Dedifferentiated amniotic fluid mesenchymal stem cell (primary cell): ENCODE data around the gene CELF4.

Experiments used
- DNase-seq: peaks from one replicate; pipeline ENCODE4 v3.0.0-alpha.2; 2016; ENCODE audit errors: extremely low spot score

CELF4 gene

DNA sequence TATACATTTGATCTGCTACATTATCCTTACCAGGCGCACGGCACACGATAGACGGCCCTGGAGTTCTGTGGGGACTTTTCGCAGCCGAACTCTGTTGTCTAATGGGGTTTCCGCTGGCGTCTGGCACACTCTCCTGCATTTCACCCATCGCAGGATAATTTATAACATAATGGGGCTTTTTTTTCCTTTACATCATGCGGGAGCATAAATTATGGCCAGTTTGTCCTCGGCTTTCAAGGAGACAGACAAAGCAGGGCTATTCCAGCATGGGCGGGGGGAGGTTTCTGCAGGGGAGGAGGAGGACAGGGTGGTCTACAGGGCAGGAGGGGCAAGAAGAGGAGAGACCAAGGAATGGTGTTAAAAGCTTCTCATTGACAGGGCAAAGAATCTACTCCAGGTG lies 279.8 kb downstream of the CELF4 start:
- no peak for DNase-seq

DNA sequence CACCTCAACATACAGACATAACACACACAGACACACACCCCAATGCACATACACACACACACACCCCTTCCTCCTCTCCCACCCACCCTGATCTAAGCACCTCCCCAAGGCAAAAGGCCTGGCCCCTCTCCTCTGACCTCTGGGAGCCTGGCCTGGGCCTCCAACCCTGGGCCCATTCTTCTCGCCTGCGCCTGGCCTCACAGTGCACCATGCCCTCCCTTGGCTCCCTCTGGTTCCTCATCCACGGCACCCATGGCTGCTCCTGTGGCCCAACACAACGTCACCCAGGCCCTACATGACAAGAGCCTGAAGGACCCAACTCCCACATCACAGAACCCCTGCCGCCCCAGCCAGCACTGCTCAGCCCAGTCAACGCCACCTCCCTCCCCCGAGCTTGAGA lies 281.3 kb downstream of the CELF4 start:
- DNase-seq: no peak

DNA sequence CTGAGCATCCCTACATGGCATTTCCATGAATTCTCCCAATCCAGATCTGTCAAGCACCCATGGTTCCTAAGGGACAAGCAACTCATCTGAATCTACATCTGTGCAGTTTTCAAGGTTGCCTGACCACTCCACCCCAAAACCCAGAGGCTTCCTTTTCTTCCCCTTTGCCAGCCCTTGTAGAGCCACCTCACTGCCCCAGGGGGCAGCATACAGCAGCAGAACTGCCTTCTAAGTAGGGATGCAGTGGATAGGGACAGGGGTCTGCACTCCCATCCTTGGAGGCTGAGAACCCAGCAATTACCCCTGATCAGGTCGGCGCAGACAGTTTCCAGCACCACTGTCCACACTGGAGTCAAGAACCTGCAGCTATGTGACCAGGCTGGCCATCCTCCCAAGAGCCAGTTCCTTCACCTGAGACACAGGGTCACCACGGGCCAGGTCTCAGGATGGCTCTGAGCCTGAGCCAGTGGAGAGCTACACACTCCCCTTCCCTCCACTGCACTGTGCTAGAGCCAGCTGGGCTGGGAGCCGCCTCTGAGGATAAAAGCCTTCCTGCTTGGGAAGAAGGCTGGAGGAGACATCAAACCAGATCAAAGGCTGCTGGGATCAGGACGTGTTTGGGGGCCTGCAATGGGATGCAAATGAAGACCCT lies 283.1 kb downstream of the CELF4 start:
- no peak for DNase-seq

DNA sequence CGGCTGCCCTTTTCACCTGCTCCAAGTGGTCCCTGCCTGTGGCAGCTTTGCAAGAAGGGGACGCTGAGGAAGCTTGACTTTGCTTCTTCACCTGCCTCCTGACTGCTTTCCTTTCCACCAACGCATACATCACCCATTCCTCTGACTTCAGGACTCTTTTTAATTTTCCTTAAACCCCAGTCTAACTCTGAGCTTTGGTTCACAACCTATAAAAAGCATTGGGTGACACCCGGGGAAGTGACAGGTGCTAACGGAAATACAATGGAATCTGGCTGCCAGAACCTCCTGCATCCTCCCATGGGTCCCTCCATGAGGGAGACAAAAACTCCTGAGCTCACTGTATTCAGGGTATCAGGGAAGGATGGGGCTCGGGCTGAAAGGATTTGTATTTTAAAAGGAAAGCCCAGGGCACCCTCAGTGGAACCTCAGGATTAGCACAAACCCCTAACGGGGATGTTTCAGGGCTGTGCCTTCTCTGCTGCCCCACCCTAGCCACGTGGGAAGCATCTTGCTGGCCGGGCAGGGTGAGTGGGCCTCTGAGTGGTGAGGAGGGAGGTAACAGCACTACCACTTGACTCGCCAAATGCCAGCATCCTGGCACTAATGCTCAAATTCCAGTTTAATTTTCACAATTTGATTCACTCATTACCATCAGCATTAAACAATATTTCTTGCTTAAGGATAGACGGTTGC lies 284.8 kb downstream of the CELF4 start:
- DNase-seq: no peak

DNA sequence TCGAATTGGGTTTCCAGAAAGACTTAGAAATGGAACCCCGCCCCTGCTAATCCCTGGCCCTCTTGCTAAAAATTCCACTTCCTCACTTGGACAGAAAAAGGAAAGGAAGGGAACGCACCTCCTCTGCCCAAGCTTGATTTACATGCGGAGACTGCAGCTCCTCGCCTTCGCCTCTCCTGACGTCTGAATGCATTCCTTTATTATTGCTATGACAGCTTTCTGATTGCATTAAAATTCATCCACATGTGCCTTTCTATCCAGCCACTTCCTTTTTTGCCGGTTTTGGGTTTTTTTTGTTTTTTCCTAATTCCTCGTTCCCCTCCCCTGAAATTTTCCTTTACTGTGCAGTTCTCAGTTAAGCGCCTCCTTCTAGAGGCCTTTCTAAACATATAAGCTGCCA lies 287.8 kb downstream of the CELF4 start:
- DNase-seq: no peak

DNA sequence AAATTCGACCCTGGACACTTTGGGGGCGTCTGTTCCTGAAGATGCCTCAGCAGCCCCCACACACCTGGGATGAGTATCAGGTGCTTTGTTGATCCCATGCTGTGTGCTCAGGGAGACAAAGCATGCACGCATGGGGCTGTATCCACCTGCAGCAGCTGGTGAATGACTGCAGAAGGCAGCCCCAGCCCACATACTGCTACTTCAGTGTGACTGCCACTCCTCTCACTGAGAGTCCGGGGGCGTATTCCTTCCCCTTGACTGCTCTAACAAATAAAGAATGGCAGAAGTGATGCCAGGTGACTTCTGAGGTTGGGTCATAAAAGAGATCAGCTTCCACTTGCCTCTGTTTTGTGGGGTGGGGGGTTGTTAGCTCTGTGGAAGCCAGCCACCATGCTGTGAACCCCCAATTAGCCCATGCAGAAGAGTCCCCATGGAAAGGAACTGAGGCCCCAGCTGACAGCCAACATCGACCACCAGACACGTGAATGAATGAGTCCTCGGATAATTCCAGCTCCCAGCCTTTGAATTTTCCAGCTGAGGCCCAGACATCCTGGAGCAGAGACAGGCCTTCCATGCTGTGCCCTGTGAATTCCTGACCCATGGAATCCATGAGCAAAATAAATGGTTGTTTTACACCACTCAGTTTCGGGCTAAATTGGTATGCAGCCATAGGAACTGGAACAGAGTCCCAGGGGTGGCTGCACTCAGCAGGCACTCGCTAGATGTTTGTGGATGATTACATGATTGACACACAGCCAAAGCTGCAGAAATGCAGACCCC lies 289.3 kb downstream of the CELF4 start:
- no peak for DNase-seq

DNA sequence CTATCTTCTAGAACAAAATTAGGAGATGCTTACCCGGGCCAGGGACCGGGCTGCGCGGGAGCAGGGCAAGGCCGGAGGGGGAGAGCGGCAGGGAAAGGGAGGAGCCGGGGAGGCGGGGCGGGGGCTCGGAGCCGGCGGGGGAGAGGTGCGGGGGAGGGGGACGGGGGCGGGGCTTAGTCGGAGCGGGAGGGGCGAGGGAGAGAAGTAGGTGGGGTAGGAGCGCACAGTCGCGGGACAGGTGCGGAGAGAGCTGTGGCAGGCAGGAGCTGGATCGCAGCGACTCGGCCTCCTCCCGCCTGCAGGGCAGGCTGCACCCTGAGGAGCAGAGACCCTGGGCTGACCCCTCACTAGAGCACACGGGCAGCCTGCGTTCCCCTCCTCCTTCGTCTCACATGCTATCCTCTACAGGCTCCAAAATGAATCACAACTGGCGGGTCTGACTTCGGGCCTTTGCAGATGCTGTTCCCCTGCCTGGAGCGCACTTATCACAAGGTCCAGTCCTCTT lies 290.3 kb downstream of the CELF4 start:
- no peak for DNase-seq

DNA sequence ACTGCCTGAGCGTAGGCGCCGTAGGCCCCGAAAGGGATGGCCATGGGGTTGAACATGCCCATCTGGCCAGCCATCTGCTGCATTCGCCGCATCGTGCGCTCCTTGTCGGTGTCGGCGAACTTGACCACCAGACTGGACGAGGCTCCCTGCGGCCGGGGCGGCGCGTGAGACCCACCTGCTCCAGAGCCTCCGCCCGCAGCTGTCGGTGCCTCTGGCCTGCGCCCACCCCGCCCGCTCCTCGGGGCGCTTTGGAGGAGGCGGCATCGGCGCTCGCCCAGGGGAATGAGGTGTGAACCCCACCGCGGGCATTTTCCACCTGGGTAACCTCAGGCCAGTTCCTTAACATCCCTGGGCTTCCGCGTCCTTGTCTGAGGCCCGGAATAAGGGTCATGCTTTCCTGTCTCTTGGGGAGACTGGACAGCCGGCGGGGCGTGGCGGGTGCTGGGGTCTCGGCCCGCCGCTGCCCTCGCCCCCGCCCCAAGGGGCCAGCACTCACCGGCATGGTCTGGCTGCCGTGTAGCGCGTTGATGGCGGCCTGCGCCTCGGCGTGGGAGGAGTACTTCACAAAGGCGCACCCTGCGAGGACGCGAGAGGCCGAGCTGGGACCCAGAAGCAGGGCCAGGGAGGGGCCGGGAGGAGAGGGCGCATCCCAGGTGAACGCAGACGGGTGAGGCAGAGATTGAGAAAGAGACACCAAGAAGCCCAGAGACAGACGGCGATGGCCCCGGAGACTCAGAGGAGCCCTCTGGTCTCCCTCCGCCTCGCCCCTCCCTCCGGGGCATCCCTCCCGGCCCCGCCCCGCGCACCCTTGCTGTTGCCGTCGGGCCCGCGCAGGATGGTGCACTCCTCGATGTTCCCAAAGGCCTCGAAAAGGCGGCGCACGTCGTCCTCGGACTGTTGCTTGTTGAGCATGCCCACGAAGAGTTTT lies 291.0 kb downstream of the CELF4 start:
- no peak for DNase-seq

DNA sequence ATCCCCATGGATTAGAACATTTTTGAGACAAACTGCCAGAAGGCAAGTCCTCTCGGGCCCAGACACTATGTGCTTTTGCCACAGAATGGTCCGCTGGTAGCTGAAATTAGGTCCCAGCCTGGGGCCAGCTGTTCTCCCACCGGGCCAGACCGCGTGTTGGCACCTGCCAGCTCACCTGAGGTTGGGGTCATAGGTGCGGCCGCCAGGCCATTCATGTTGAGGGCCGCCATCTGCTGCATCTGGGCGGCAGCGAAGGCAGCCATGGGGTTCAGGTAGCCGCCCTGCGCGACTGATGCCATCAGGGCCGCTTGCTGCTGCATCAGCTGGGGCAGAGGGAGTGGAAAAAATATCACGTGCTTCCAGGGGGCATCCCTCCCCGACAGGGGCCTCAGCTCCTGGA lies 292.8 kb downstream of the CELF4 start:
- DNase-seq: no peak

DNA sequence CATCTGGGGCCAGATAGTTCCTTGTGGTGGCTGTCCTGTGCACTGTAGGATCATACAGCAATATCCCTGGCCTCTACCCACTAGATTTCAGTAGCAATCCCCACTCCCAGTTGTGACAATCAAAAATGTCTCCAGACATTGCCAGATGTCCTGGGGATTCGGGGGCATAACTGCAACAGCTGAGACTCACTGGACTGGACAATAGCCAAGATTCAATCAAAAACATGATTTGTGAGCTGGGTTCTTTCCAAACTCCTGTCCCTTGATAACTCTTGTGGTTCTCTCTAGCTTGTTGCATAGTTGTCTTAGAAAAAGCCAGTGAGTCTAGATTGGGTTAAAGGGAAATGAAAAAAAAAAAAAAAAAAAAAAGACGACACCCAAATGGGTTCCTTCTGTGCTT lies 293.4 kb downstream of the CELF4 start:
- DNase-seq: no peak

DNA sequence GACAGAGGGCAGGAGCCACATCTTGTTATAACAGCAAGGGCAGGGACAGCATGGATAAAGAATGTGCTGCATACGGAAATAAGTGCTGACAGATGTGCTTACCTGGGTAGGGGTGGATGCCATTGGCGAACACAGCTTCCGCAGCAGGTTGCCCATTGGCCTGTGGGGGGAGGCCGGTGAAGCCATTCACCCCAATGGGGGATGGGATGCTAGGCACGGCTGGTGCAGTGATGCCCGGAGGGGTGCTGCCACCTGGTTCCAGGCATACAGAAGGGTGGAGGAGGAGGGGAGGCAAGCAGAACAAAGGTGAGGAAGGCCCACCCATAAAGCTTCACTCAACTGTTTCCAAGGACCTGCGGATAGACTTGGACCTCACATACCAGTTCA lies 294.9 kb downstream of the CELF4 start:
- DNase-seq: no peak

DNA sequence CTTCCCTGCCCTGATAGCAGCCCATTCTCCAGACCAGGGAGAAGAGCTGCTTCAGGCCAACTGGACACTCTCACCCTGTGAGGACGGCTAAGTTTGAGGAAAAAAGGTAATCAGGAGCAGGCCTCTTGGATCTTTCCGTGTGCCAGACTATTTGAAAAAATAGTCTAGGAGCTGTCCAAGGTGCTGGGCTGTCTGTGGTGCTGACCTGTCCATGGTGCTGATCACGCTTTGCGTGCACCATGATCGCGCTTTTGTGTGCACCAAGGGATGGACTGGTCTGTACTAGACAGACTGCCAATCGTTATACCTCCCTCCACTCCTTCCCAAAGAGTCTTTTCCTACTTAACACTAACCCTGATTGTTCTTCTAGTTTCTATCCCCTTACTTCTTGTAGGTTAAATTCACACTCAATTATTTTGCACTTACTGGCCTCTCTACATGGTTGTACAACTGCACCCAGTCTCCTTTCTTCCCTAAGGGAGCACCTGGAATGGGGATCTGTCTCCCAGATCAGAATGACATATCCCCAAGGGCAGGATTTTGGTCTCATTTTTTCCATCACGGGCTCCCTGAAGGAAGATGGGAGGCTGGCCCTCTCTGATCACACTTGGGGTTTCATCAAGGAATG lies 295.4 kb downstream of the CELF4 start:
- peak; percentile 49 for DNase-seq

DNA sequence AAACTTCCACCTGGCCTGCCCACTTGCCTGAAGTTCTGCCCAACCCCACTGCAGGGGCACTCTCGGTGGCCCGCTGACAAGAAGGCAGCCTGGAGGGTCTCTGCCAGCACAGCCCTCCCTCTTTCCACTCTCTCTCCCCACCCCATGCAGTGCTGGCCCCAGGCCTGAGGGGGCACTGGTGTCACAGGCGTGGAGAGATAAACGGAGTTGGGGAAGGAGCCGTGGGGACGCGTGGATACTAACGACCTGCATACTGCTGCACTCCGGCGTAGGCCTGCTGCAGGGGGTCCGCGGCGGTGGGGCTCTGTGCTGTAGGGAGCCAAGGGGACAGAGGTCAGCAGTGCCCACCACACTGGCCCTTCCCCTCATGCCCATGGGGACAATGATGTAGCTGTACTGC lies 299.3 kb downstream of the CELF4 start:
- no peak for DNase-seq

DNA sequence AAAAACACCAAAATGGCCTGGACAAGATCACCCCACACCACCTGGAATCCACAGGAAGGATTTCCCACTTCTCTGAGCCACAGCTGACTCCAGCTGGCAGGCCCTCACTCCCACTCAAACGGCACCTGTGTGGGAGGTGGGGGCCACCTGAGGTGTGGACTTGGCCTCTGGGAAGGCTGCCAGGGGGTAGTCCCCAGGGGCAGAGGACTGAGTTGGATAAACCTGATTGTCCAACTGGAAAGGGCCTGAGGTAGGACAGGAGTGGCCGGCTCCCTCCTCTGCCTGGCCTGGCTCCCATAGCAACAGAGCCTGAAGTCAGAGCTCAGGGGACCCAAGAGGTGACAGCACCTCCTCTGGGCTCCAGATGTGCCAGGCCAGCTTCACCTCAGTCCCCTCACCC lies 300.2 kb downstream of the CELF4 start:
- no peak for DNase-seq

DNA sequence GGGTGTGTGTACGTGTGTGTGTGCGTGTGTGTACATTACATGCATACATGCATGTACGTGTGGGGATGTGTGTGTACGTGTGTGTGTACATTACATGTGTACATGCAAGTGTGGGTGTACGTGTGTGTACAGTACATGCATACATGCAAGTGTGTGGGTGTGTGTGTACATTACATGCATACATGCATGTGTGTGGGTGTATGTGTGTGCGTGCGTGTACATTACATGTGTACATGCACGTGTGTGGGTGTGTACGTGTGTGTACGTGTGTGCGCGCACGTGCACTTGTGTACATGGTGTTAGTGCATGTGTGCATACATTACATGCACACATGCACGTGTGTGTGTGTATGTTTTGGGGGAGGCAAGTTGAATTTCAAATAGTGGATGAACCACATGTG lies 300.6 kb downstream of the CELF4 start:
- DNase-seq: no peak

DNA sequence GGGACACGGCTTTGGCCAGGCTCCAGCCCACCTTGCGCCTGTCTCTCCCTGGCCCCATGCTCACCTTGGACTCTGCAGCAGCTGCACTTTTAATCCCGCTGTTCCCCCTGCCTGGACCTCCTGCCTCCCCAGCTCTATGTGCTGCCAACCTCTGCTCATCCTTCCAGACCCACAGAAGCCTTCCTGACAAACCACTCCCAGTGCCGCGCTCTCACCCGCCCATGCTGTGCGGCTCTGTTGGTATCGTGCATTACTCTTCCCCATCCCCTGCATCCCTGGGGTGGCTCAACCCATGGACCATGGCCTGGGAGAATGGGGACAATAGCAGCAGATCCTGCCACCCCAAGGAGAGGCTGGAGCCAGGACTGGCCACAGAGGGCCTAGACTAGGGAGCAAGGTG lies 303.6 kb downstream of the CELF4 start:
- DNase-seq: no peak

DNA sequence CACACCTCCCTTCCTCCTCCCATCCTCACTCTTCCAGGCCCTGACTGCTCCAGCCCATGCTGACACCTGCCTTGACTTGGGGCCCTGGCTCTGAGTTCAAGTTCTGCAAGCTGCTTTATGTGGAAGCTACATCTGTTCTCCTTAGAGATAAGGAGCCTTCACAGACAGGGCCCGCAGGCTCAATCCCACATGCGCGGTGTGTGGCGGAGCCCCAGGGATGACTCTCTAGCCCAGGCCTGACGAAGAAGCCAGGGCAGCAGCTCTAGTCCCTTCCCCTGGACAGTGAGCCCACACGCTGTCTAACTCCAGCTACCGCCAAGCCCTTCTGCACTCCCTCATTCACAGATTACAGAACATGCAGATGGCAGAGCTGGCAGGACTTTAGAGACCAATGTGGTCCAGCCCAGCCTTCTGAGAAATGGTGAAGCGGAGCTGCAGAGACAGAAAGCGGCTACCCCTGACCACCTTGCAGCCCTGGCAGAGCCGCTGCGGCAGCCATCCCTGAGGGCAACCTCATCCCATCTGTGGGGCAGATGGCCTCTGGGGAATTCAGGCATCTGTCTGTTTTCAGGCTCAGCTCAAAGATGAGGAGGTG lies 304.3 kb downstream of the CELF4 start:
- no peak for DNase-seq

DNA sequence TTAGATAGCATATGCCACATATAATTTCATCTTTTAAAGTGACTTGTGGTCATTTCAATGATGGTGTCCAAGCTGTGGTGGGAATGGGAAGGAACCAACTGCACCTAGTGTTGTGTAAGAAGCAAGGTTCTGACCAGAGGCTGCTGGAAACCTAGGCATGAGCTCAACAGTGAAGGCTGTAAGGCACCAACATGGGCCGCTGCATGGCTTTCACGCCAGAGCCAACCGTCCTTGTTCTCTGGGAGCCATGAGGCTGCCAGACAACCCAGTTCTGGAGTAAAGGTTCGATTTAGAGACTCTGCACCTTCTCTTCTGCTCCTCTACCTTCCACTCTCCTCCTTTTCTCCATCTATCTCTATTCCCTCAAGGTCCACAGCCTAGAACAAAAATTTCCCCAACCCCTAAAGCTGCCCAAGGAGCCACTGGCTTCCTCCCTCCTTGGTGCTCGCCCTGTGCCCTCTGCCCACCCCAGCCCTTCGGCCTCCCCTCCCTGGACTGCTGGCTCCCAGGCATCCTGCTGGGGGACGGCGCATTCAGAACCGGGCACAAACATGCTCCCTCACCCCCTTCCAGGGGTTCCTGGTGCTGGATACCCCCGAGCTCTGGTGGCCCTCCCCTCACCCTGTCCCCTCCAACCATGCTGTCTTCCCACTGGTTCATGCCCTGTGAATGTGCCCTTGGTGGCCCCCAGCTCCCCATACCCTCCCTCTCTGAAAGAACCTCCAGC lies 305.1 kb downstream of the CELF4 start:
- no peak for DNase-seq

DNA sequence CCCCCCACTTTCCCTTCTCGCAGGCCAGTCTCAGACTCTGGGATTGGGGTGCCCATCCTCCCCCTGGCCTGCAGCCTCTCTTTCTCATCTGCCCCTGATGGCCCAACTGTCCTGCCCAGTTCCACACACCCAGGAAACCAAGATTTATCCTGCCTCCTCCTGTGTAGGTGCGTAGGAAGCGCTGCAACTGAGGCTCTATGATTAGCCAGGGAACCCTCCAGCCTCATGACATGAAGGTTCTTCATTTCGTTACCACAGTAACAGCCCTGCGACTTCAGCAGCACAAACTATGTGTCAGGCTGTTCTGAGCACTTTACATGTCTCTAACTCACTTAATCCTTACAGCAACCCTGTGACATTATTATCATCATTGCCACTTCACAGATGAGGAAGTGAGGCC lies 305.9 kb downstream of the CELF4 start:
- DNase-seq: no peak

DNA sequence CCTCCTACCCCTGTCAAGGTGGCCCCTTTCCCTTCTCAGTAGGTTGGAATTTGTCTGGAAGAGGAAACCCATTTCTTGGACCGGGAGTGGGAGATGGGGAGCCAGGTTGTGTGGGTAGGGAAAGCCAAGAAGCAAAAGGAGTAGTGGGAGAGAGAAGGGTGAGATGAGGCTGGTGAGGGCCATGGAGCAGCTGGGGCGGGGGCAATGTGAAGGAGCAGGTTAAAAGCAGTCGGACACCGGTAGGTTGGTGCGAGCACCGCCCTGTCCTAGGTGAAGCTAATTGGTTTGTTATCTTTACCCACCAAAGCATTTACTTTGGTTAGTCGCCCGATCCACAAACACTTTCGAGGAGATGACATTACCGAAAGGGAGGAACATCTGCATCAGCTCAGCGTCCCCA lies 306.8 kb downstream of the CELF4 start:
- DNase-seq: no peak
